Lower leg skin (tissue), 3 donors: Measurements from ENCODE around the gene CRMP1.

Experiments used
- CTCF ChIP-seq, 3 donors: fragments of 450-650 bp; IDR thresholded peaks; one replicate each; pipeline ENCODE4 v1.5.1; 2016; ENCODE audit warnings: antibody characterized with exemption in 3 of 3, mild to moderate bottlenecking in 3 of 3, moderate library complexity in 2 of 3
- POLR2A ChIP-seq, 2 donors: fragments of 450-650 bp; IDR thresholded peaks; one replicate each; pipeline ENCODE4 v1.6.1; 2016 to 2017; ENCODE audit warnings: antibody characterized with exemption in 2 of 2, mild to moderate bottlenecking in 1 of 2, moderate library complexity in 1 of 2

GRCh38 chr4:5887011-5887360 lies 5.9 kb downstream of the CRMP1 start:
- TF ChIP-seq POLR2A (IDR thresholded peaks at IDR 0.05) (no peak), CTCF (IDR thresholded peaks at IDR 0.05) (no peak)
